Measurements from ENCODE around the gene NOP56. TPM values are rescaled to one million over a fixed set of nuclear protein-coding genes. Genes with fewer than 3 reads are reported as not detected.

Gene NOP56
- total and polyA plus RNA-seq, 2 of the 8 experiments (the other 6 are each of a cell fraction or from before 2014, with no cell fraction given), result 391 to 677 TPM

DNA sequence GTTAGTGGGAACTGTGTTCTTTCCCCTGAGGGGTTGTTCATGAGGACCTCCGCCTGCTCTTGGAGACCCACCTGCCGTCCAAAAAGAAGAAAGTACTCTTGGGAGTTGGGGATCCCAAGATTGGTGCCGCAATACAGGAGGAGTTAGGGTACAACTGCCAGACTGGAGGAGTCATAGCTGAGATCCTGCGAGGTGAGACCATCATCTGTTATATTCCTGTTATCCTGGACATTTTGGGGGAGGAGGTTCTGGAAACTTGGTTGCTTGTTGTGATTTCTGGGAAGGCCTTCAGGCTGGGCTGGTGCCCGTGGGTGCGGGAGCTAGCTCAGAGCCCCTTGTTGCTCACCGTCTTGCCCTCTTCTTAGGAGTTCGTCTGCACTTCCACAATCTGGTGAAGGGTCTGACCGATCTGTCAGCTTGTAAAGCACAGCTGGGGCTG, 2.0 kb downstream of the NOP56 start:
- Histone ChIP-seq H2AFZ (ENCODE audit: low read length) (no peak overlapping the region), H3K56ac (replicated peaks; ENCODE audit: insufficient read length, low read depth, low read length) (no peak overlapping the region), H3K9me3 (ENCODE audit: insufficient read depth in 2 of 2, low read depth in 1 of 2, low read length in 1 of 2) (no peaks in the 10 kb centered on the region), H3K4me1 (replicated peaks in 1 of 4; ENCODE audit: control insufficient read depth in 3 of 4, insufficient read depth in 4 of 4, low read length in 3 of 4) (peaks cover 0 to 5% (median 3%) of the 10 kb centered on the region in 4 experiments; a peak in 5 of 7 replicates), H3K4ac (replicated peaks; ENCODE audit: insufficient read length, low read depth, low read length) (no peak overlapping the region), H2BK15ac (ENCODE audit: low read length) (no peak overlapping the region), H3K27me3 (replicated peaks in 1 of 4; ENCODE audit: control insufficient read depth in 3 of 4, extremely low read depth in 1 of 4, insufficient read depth in 3 of 4, low read length in 3 of 4) (no peaks in the 10 kb centered on the region), H2AK5ac (ENCODE audit: low read depth, low read length) (no peak overlapping the region), H3K27ac (ENCODE audit: low read depth, low read length) (0 out of 2 replicates have a peak overlapping the region, but pooled peaks have one; percentile 26), H2BK5ac (ENCODE audit: low read depth, low read length) (0 out of 2 replicates have a peak overlapping the region, but pooled peaks have one; percentile 8), H3K9ac (replicated peaks in 1 of 4; ENCODE audit: extremely low read depth in 1 of 4, low read depth in 3 of 4, low read length in 3 of 4) (peak overlapping the region in 3 of 4 experiments; percentile 19 to 82 (median 48); a peak in 3 of 7 replicates), H3K23ac (ENCODE audit: insufficient read length) (no peak overlapping the region), H4K20me1 (replicated peaks in 1 of 2; ENCODE audit: control insufficient read depth in 1 of 2, insufficient read depth in 2 of 2, low read length in 2 of 2) (peaks cover 40 to 47% of the 10 kb centered on the region in 2 experiments), H3K18ac (ENCODE audit: extremely low read depth, low read length) (no peak overlapping the region), H3K79me1 (ENCODE audit: low read depth, low read length) (peaks cover 9% of the 10 kb centered on the region), H4K91ac (replicated peaks; ENCODE audit: insufficient read length, low read length) (no peak overlapping the region), H3K79me2 (ENCODE audit: control insufficient read depth in 1 of 2, insufficient read depth in 2 of 2, low read length in 2 of 2) (peaks cover 21 to 41% of the 10 kb centered on the region in 2 experiments), H3K14ac (ENCODE audit: insufficient read length) (no peak overlapping the region), H4K5ac (ENCODE audit: insufficient read length, low read depth, low read length) (no peak overlapping the region), H3K4me3 (ENCODE audit: extremely low read depth in 1 of 4, insufficient read depth in 2 of 4, low read depth in 3 of 4, low read length in 4 of 4) (peak overlapping the region; percentile 94 to 100 (median 98); a peak in 7 of 8 replicates), H3K36me3 (ENCODE audit: control insufficient read depth in 2 of 4, insufficient read depth in 4 of 4, low read length in 3 of 4) (peaks cover 39 to 63% (median 54%) of the 10 kb centered on the region in 4 experiments), H2BK20ac (ENCODE audit: low read length) (no peak overlapping the region), H2BK120ac (replicated peaks; ENCODE audit: low read depth, low read length) (no peak overlapping the region), H2BK12ac (ENCODE audit: low read depth, low read length) (no peak overlapping the region), H3K23me2 (ENCODE audit: low read depth, low read length) (peaks cover 10% of the 10 kb centered on the region), H4K8ac (ENCODE audit: extremely low read depth, insufficient read depth, low read length) (no peak overlapping the region; the same call in 1 of the 2 replicates), H3K4me2 (ENCODE audit: insufficient read depth in 1 of 2, low read depth in 2 of 2, low read length in 2 of 2) (peak overlapping the region; percentile 84 to 91)
- CTCF ChIA-PET (ENCODE audit: partially characterized antibody), result interaction anchor here (1.4 to 1.5 kb wide), 2 partner anchors 9 to 134 kb away, joined by 5 read pairs; partner anchors contain the start of gene IDH3B
- POLR2A ChIA-PET (ENCODE audit: partially characterized antibody), result interaction anchor here (0.8 to 28.5 kb wide), 10 partner anchors 6 to 187 kb away, joined by 3 to 463 read pairs (median 6); partner anchors contain the start of genes IDH3B, NOP56, PCED1A and SNRPB
- FAIRE-seq (no peak), DNase-seq (ENCODE audit: low read depth in 1 of 2, low spot score in 2 of 2) (no peak)
- 90% methylated on average over 9 of the region's 9 CpGs; no CpG with 5 or more reads in 1 of the 2 experiments for WGBS, 2 experiments (ENCODE audit: extremely low coverage in 1 of 2, insufficient coverage in 1 of 2, insufficient read length in 1 of 2, insufficient replicate concordance in 2 of 2, low coverage in 1 of 2, low lambda C conversion rate in 2 of 2, missing lambda C conversion rate in 1 of 2)
- no peak for TF ChIP-seq SIX5 (IDR thresholded peaks at IDR 0.05; ENCODE audit: low read depth, low read length)
- no peak for TF ChIP-seq SP1 (IDR thresholded peaks at IDR 0.05; ENCODE audit: low read depth, low read length)
- TF ChIP-seq SUZ12 (IDR thresholded peaks at IDR 0.05; ENCODE audit: low read length), result no peak
- TF ChIP-seq, protein P1, sequence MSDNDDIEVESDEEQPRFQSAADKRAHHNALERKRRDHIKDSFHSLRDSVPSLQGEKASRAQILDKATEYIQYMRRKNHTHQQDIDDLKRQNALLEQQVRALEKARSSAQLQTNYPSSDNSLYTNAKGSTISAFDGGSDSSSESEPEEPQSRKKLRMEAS (IDR thresholded peaks at IDR 0.05), result no peak
- TF ChIP-seq CBX5 (IDR thresholded peaks at IDR 0.05; ENCODE audit: low read depth, low read length), result no peak
- TF ChIP-seq MAFK (IDR thresholded peaks at IDR 0.05; ENCODE audit: low read depth, low read length), result no peak
- TF ChIP-seq TAF1 (IDR thresholded peaks at IDR 0.05; ENCODE audit: low read depth, low read length), result no peak
- TF ChIP-seq SAP30 (IDR thresholded peaks at IDR 0.05; ENCODE audit: insufficient read depth, insufficient replicate concordance, low read length), result no peak
- no peak for TF ChIP-seq ASH2L (IDR thresholded peaks at IDR 0.05; ENCODE audit: low read length)
- TF ChIP-seq, protein P2, sequence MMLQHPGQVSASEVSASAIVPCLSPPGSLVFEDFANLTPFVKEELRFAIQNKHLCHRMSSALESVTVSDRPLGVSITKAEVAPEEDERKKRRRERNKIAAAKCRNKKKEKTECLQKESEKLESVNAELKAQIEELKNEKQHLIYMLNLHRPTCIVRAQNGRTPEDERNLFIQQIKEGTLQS (IDR thresholded peaks at IDR 0.05; ENCODE audit: insufficient read depth, low read depth, low read length), result no peak
- no peak for TF ChIP-seq CEBPB (IDR thresholded peaks at IDR 0.05; ENCODE audit: low read depth, low read length)
- no peak for TF ChIP-seq RBBP5 (IDR thresholded peaks at IDR 0.05; ENCODE audit: borderline replicate concordance, low read depth, low read length)
